ENCODE results near the gene ERF.

- TF ChIP-seq CTCF (IDR thresholded peaks at IDR 0.05 in 8 of 11, conservative IDR thresholded peaks at IDR 0.05 in 3 of 11) = no peak
- no peak for TF ChIP-seq POLR2AphosphoS5 (IDR thresholded peaks at IDR 0.05)
- TF ChIP-seq POLR2A (IDR thresholded peaks at IDR 0.05) = no peak
Observed at GRCh38 chr19:42230571-42230970, 24.4 kb downstream of the ERF start.

All from spleen (tissue), 7 donors.